ENCODE results near the gene KEAP1. TPM values are rescaled to one million over a fixed set of nuclear protein-coding genes. Genes with fewer than 3 reads are reported as not detected.
"Not testable (repeated sequence)": the region's sequence is repeated elsewhere in the genome, so short reads cannot be mapped to it uniquely, and the experiment has no call there.

Gene KEAP1
- total and polyA plus RNA-seq, 2 of the 8 experiments (the other 6 are each of a cell fraction or from before 2014, with no cell fraction given): 80.6 to 106 TPM

DNA sequence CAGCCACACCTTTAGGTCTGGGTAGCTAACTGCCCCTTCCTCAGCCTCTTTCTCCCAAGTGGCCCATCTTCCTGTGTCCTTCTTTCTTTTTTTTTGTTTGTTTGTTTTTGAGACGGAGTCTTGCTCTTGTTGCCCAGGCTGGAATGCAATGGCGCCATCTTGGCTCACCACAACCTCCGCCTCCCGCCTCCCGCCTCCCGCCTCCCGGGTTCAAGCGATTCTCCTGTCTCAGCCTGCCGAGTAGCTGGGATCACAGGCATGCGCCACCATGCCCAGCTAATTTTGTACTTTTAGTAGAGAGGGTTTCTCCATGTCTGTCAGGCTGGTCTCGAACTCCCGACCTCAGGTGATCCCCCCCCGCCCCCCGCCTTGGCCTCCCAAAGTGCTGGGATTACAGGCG is 41.1 kb downstream of the KEAP1 start:
- not testable (repeated sequence) for H3K9me3 ChIP-seq (ENCODE audit: insufficient read depth in 2 of 2, low read depth in 1 of 2, low read length in 1 of 2); DNase-seq (ENCODE audit: low read depth in 1 of 2, low spot score in 2 of 2); H3K4me1 ChIP-seq (replicated peaks in 1 of 4; ENCODE audit: control insufficient read depth in 3 of 4, insufficient read depth in 4 of 4, low read length in 3 of 4); H3K23ac ChIP-seq (ENCODE audit: insufficient read length); H4K5ac ChIP-seq (ENCODE audit: insufficient read length, low read depth, low read length); H2AK5ac ChIP-seq (ENCODE audit: low read depth, low read length); H3K56ac ChIP-seq (replicated peaks; ENCODE audit: insufficient read length, low read depth, low read length); H3K27me3 ChIP-seq (replicated peaks in 1 of 4; ENCODE audit: control insufficient read depth in 3 of 4, extremely low read depth in 1 of 4, insufficient read depth in 3 of 4, low read length in 3 of 4); H4K8ac ChIP-seq (ENCODE audit: extremely low read depth, insufficient read depth, low read length); H2BK15ac ChIP-seq (ENCODE audit: low read length); H3K36me3 ChIP-seq (ENCODE audit: control insufficient read depth in 2 of 4, insufficient read depth in 4 of 4, low read length in 3 of 4); H3K79me1 ChIP-seq (ENCODE audit: low read depth, low read length); H3K27ac ChIP-seq (ENCODE audit: low read depth, low read length); H4K91ac ChIP-seq (replicated peaks; ENCODE audit: insufficient read length, low read length); H2BK20ac ChIP-seq (ENCODE audit: low read length); H3K79me2 ChIP-seq (ENCODE audit: control insufficient read depth in 1 of 2, insufficient read depth in 2 of 2, low read length in 2 of 2); H4K20me1 ChIP-seq (replicated peaks in 1 of 2; ENCODE audit: control insufficient read depth in 1 of 2, insufficient read depth in 2 of 2, low read length in 2 of 2); H2BK120ac ChIP-seq (replicated peaks; ENCODE audit: low read depth, low read length); H3K9ac ChIP-seq (replicated peaks in 1 of 4; ENCODE audit: extremely low read depth in 1 of 4, low read depth in 3 of 4, low read length in 3 of 4); H3K4ac ChIP-seq (replicated peaks; ENCODE audit: insufficient read length, low read depth, low read length); H3K23me2 ChIP-seq (ENCODE audit: low read depth, low read length); H3K14ac ChIP-seq (ENCODE audit: insufficient read length); FAIRE-seq
- Histone ChIP-seq H3K4me2 (ENCODE audit: insufficient read depth in 1 of 2, low read depth in 2 of 2, low read length in 2 of 2) (peak overlapping the region; percentile 88 to 99), H2BK12ac (ENCODE audit: low read depth, low read length) (0 out of 2 replicates have a peak overlapping the region, but pooled peaks have one; percentile 60), H2BK5ac (ENCODE audit: low read depth, low read length) (0 out of 2 replicates have a peak overlapping the region, but pooled peaks have one; percentile 83), H2AFZ (ENCODE audit: low read length) (0 out of 2 replicates have a peak overlapping the region, but pooled peaks have one; percentile 13), H3K18ac (ENCODE audit: extremely low read depth, low read length) (peak overlapping the region; percentile 71; the same call in 1 of the 2 replicates), H3K4me3 (ENCODE audit: extremely low read depth in 1 of 4, insufficient read depth in 2 of 4, low read depth in 3 of 4, low read length in 4 of 4) (peak overlapping the region; percentile 62 to 78 (median 72); a peak in 5 of 8 replicates)
- WGBS, 2 experiments (ENCODE audit: extremely low coverage in 1 of 2, insufficient coverage in 1 of 2, insufficient read length in 1 of 2, insufficient replicate concordance in 2 of 2, low coverage in 1 of 2, low lambda C conversion rate in 2 of 2, missing lambda C conversion rate in 1 of 2): 96% methylated on average over 12 of the region's 15 CpGs; no CpG with 5 or more reads in 1 of the 2 experiments
- ChIA-PET CTCF (ENCODE audit: partially characterized antibody) (interaction anchor here (2.3 kb wide), 1 partner anchor 16 kb away, joined by 9 read pairs; no protein-coding TSS in a partner anchor), POLR2A (ENCODE audit: partially characterized antibody) (interaction anchor here (1.0 kb wide), 1 partner anchor 17 kb away, joined by 3 read pairs; no protein-coding TSS in a partner anchor)

Data from H1 (cell line).